GM19455 (cell line): ENCODE results near the gene DENND1C.
"Not testable (repeated sequence)": the region's sequence is repeated elsewhere in the genome, so short reads cannot be mapped to it uniquely, and the experiment has no call there.

Experiments used
- ATAC-seq: cut with Tn5 transposase; IDR thresholded peaks from one replicate; pipeline ENCODE4 v1.9.1; 2021; ENCODE audit not compliant: unreplicated experiment

Gene DENND1C

GRCh38 chr19:6508028-6508771 lies 26.6 kb upstream of the DENND1C start:
- ATAC-seq, result not testable (repeated sequence)

GRCh38 chr19:6503407-6504201 lies 22.0 kb upstream of the DENND1C start:
- ATAC-seq, result no peak

- no peak for ATAC-seq
Observed at GRCh38 chr19:6501740-6502648, 20.4 kb upstream of the DENND1C start, which contains the start of gene TUBB4A. TSS of gene TUBB4A (minus strand) at chr19:6502309. CDS start at chr19:6502212, 97 bp downstream.

DNA sequence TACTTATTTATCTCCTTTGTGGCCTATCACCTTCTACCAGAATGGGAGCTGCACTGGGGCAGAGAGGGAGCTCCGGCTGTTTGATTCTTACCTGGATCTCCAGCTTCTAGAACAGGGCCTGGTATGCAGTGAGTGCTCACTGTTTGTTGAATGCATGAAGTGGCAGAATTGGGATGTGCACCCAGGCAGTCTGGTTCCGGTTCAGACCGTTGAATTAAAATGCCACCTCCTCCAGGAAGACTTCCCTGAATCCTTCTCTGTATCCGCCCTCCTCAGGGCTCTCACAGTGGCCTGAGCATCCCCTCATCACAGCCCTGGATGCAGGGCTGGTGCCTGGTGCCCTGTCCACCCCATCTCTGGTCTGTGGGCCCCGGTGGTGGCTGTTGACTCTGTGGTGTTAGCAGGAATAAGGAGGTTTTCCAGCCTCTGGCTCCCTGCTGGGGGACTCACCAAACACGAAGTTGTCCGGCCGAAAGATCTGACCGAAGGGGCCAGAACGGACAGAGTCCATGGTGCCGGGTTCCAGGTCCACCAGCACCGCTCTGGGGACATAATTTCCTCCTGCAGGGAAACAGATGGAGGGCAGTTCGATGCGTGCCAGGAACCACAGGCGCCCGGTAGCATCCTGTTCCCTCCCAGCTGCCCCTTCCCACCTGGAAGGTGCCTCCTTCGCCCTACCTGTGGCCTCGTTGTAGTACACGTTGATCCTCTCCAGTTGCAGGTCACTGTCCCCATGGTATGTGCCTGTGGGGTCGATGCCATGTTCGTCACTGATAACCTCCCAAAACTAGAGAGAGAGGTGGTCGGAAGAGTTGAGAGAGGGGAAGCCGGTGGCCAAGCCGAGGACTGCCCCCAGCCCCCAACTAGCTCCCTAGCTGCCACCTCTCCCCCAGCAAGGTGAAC lies 19.5 kb upstream of the DENND1C start:
- no peak for ATAC-seq

- ATAC-seq, result no peak
Observed at GRCh38 chr19:6499052-6499790, 17.6 kb upstream of the DENND1C start.

DNA sequence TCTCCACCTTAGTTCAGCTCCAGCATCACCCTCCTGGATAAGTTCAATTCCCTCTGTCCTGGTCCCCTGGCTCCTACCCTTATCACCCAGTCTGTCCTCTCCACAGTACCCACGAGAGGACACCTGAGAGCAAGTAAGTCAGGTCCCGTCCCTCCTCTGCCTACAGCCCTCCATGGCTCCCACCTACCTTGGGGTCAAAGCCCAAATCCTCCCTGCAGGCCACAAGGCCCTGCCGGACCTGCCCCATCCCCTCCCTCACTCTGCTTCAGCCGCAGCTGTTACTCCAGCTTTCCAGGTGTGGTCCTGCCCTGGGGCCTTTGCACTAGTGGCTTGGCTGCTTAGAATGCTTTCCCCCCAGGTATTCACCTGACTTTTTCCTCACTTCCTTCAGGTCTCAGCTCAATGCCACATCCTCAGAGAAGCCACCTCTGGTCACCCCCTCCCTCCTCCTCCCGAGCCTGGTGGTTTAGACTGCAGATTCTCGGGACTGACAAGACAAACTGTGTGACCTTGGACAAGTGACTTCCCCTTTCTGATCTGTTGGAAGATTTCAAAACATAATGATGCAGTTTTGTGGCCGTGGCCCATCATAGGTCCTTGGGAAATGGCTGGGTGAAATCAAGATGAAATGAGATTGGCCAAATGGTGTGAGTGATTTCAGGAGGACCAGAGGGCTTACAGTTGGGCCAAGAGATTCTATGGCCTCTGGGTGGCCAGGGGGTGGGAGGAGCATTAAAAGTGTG lies 16.9 kb upstream of the DENND1C start:
- no peak for ATAC-seq

- no peak for ATAC-seq
Observed at GRCh38 chr19:6495947-6496346, 14.4 kb upstream of the DENND1C start.

DNA sequence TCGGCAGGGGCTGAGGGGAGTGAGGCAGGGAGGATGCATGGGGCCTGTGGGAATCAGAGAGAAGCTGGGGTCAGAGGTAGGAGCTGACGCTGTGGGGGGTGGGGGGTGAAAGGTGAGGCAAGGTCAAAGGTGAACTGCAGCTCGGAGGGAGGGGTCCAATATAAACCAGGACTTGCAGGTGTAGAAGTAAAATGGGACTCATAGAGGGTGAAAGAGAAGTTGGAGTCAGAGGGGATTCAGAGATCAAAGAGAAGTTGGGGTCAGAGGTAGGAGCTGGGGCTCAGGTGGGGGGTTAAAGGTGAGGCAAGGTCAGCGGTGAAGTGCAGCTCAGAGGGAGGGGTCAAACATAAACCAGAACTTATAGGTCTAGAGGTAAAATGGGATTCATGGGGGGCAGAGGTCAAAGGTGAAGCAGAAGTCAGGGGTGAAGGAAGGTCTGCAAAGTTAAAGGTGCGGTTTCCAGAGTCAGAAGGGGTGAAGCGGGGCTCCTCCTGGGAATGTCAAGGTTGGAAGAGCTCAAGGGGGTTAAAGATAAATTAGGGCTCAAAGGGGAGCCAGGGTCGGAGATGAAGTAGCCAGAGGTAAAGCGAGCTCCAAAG lies 12.9 kb upstream of the DENND1C start:
- no peak for ATAC-seq

DNA sequence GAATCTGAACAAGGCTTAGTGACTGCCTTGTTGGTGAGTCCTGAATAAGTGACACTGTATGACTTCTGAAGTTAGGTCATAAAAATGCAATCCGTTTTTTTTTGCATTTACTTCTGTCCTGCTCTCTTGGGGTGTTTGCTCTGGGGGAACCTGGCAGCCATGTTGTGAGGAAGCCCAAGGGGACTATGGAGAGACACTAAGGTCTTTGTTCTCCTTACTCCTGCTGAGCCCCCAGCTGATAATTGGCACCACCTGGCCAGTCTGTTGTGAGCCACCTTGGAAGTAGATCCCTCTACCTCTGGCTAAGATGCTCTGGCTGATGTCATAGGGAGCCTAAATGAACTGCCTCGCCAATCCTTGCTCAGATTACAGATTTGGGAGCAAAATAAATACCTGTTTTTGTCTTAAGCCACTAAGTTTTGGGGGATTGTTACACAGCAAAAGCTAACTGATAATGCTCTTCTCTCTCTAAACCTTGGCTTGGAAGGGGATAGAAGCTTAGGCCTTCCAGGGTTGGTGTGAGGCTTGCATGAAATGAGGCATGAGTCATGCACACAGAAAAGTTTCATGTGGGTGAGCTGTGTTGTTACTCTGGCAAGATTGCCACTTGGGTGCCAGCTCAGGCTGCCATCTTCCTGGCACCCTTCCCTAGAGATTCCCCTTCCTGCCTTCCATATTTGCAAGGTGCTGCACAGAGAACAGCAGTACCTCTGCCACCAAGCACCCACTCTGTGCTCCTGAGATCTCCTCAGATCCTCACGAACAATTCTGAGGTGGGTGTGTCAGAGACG lies 10.4 kb upstream of the DENND1C start:
- no peak for ATAC-seq

- no peak for ATAC-seq
Observed at GRCh38 chr19:6490134-6490533, 8.5 kb upstream of the DENND1C start.

DNA sequence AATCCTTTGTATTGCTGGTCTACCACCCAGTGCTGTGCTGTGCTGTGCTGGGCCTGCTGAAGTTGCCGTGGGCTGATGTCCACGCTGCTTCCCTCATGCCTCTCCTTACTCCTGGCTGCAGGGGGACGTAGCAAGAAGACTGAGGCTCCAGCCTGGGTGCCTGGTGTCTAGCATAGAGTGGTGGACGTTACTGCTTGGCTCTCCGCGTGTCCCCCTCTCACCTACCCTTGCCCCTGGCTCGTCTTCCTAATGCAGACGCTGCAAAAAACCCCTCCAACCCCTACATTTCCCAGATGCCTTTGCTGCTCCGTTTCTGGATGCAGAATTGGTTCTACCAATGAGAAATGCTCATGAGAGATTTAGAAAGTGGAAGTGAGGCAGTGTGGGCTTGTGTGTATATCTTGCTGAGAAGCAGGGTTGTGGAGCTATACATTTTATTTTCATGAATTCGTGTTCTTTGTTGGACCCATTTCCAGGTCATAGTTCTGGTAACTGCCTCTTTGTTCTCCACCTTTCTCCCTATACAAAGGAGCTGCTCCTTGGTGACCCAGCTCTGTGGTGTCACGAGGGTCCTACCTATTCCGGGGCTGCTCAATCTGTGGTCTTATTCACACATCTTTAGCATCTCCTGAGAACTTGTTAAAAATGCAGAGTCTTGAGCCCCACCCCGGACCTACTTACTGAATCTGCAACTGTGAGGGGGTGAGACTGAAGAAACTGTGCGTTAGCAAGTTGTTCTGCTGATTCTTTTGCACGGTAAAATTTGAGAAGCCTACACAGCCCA lies 7.9 kb upstream of the DENND1C start:
- peak; percentile 64 for ATAC-seq

DNA sequence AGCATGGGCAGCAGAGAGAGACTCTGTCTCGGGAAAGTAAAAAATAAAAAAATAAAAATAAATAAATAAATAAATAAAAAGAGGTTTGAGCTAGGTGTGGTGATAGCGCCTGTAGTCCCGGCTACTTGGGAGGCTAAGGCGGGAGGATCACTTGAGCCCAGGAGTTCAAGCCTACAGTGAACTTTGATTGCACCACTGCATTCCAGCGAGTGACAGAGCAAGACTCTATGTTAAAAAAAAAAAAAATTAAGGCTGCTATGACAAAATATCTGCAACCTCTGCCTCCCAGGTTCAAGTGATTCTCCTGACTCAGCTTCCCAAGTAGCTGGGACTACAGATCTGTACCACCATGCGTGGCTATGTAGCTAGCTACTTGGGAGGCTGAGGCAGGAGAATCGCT lies 3.2 kb upstream of the DENND1C start:
- no peak for ATAC-seq

DNA sequence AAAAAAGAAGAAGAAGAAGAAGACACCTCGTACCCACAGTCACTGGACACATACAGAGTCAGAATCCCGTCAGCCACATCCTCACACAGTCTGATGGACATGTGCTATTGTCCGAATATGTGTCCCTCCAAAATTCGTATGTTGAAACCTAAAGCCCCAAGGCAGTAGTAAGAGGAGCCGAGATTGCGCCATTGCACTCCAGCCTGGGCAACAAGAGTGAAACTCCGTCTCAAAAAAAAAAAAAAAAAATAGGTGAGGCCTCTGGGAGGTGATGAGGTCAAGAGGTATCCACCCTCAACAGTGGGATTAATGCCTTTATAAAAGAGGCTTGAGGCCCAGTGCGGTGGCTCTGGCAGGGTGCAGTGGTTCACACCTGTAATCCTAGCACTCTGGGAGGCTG lies 2.6 kb upstream of the DENND1C start:
- no peak for ATAC-seq

GRCh38 chr19:6483235-6483634 lies 1.6 kb upstream of the DENND1C start:
- ATAC-seq, result no peak

DNA sequence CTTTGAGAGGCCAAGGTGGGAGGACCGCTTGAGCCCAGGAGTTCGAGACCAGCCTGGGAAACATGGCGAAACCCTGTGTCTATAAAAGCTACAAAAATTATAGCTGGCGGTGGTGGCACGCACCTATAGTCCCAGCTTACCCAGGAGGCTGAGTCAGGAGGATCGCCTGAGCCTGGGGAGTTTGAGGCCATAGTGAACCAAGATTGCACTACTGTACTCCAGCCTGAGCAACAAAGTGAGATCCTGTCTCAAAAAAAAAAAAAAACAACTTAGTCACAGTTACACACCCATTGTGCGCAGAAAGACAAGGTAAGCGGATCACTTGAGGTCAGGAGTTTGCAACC lies 728 bp upstream of the DENND1C start:
- no peak for ATAC-seq

- ATAC-seq, result no peak
Observed at GRCh38 chr19:6480848-6481415, 655 bp downstream of the DENND1C start.
